ENCODE measurements around the gene ETNK2.
A peak's percentile ranks its signal among the peaks of the same experiment; 100 is the strongest.

ETNK2 gene

GRCh38 chr1:204151552-204152309 lies at the start of gene ETNK2:
Gene ETNK2 (minus strand): TSS chr1:204152044. CDS start chr1:204151852, 192 bp downstream.
- DNase-seq: peak; percentile 47

DNA sequence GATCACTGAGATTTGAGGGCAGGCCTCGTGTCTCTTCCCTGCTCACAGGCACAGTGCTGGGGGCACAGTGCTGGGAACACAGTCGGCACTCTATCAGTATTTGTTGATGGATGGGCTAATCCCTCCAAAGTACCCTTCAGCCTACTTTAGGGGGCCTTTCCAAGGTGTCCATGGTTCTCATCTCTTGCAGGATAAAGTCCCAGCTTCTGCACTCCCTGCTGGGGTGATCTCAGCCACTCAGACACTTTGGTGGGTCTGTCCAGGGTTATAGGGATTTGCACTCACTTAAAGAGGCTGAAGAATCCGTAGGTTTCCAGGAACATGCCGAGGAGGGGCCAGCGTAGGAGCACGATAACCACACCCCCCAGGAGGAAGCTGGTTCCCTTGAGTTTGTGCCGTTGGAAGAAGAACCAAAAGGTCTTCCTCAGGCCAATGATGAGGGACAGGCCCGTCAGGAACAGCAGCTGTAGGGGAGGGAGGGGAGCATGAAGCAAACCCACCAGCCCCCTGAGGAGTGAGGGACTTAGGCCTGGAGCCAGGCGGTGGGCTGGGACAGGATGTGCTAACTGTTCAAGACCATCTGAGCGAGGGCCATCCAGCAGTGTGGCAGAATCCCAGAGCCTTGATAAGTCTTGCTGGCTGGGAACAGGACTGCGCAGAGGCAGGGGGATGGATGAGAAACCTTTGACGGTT lies 49.6 kb upstream of the ETNK2 start:
- DNase-seq: no peak

- no peak for DNase-seq
Measured at GRCh38 chr1:204199579-204199978, 47.7 kb upstream of the ETNK2 start.

- DNase-seq: no peak
Measured at GRCh38 chr1:204198348-204199340, 46.8 kb upstream of the ETNK2 start.

- no peak for DNase-seq
Measured at GRCh38 chr1:204197068-204197467, 45.2 kb upstream of the ETNK2 start.

GRCh38 chr1:204196068-204196795 lies 44.4 kb upstream of the ETNK2 start, which contains the start of gene KISS1:
Gene KISS1 (minus strand): TSS chr1:204196491. CDS start chr1:204192876, 3,615 bp downstream.
- DNase-seq: no peak

GRCh38 chr1:204194771-204195170 lies 42.9 kb upstream of the ETNK2 start:
- no peak for DNase-seq

DNA sequence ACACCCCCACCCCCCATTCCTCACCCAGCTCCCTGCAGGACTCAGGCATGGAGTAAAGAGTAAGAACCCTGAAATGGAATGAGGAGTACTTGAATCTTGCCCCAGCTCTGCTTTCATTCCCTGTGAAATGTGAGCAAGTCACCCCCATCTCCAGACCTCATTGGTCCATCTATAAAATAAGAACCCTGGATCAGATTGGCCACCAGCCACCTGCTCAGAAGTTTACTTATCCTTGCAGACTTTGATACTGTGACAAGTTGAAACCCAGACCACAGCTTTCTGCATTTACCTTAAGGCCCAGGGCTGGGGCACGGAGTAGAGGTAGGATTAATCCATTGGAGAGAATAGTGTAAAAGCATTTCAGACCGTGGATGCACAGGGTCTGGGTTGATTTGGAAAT lies 42.2 kb upstream of the ETNK2 start:
- DNase-seq: no peak

DNA sequence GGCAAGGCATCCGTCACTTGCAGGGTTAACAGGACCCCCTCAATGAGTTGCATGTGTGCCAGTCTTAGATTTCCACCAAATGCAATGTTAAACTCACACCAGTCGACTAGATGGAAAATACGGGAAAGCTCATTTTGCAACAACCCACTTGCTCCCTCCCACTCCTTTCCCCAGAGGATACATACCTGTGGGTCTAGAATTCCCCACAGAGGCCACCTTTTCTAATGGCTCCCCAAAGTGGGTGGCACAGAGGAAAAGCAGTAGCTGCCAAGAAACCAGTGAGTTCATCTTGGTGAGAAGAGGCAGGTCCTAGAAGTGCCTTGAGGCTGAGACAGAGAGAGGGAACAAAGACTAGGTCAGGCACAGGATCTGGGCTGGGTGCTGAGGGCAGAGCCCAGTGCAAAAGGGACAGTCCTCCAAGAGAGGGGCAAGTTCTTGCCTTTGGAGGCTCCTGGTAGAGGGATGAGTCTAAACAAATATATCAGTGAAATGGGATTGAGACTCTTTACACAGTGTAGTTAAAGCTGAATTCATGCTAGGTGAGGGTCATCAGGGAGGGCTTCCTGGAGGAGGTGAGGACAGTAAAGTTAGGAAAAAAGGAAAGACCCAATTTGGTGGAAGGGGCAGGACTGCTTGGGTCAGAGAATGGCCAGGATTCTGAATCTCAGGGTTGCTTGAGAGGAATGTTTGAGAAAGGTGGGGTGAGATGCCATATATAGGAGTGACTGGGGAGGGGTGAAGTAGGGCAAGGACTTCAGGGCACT lies 40.9 kb upstream of the ETNK2 start:
- DNase-seq: no peak

DNA sequence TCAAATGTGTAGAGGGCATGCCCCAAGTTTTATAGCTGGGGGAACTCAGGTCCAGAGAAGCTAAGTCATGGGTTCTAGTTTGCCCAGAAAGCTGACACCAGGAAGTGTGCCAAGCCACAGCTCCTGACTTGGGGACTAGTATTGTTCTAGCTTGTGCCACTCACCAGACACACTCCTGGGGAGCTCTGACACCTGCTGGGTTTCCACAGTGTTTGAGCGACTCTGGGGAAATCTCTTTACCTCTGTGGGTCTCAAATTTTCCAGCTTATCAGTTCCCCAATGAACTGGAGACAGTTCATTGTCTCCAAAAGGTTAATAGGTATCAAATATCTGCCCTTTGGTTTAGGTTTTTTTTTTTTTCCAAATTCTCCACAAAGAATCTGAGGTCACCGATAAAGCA lies 40.2 kb upstream of the ETNK2 start:
- DNase-seq: no peak

DNA sequence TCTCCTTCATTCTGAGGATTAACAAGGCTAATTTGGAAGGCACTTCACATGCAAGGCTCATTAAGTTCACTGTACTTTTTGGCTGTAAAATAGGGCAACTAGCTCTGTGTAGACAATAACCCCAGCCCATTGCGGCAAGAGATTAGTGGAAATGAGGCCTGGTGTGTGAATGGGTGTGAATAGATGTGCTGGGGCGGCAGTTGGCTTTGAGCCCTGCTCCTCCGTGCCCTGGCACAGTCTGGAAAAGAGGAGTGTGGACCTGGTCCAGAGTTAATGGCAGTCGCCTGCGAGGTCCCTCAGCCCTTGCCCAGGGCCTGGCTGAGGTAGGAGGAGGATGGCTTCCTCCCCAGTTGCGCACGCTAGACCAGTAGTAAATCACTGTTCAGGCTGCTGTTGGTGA lies 39.6 kb upstream of the ETNK2 start:
- DNase-seq: peak; percentile 66

- no peak for DNase-seq
Measured at GRCh38 chr1:204190212-204191211, 38.7 kb upstream of the ETNK2 start.

DNA sequence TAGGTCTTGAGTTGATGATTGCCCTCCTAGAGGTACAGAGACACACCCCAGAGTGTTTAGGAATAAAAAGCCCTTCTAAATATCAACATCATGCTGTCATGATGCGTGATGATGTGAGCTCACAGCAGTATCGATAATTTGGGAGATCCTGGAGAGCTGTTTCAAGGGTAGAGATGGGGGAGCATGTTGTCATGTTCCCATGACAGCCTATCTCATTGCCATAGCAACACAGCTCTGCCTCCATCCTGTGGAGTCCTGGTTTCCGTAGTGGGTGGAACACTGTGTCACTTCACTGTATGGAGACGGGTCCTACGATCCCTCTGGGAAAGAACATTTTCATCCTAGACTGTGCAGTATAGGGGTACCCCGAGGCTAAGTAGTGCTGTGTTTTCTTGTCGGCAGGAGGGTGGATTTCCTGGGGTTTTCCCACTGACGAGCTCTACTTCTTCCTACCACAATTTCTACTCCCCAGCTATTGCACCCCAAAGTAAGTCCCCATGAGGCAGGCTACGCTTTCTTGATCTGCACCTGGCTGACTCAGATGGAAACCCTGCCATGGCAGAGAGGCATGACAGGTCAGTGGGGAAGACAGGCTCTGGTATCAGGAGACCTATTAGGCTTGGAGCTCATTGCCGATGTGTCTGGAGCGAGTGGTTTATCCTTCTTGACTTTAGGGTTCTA lies 37.3 kb upstream of the ETNK2 start:
- no peak for DNase-seq

GRCh38 chr1:204186597-204186996 lies 34.8 kb upstream of the ETNK2 start:
- no peak for DNase-seq

- DNase-seq: no peak
Measured at GRCh38 chr1:204181116-204181515, 29.3 kb upstream of the ETNK2 start.

- DNase-seq: no peak
Measured at GRCh38 chr1:204180133-204180532, 28.3 kb upstream of the ETNK2 start.

GRCh38 chr1:204178487-204179281 lies 26.8 kb upstream of the ETNK2 start:
- no peak for DNase-seq

DNA sequence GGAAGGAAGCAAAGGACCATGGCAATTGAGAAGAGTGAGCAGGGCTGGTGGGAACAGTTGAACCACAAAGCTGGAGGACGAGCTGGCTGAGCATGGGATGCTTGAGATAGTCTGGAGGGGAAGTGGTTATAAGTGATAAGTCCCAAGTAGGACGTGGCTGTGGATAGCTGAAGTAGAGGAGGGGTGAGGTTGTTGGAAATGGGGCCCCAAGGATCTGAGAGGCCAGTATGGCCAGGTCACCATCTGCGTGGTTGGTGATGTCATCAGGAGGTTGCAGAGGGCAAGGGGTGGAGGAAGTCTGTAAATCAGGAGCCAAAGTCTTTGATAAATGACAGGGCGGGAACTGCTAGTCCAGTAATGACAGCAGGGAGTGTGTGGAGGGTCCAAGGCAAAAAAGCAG lies 25.3 kb upstream of the ETNK2 start:
- no peak for DNase-seq

- no peak for DNase-seq
Measured at GRCh38 chr1:204176049-204176448, 24.2 kb upstream of the ETNK2 start.

Measured in midbrain (tissue), 1 donor.